GM12864 (cell line): Measurements from ENCODE around the gene MAGI2.

Source experiments
- DNase-seq: peaks from one replicate; pipeline ENCODE4 v3.0.0-alpha.2; 2011; ENCODE audit warnings: low read depth
- H3K4me3 ChIP-seq: 2 replicates; pipeline ENCODE4 v1.5.1; 2011; ENCODE audit warnings: mild to moderate bottlenecking, low read depth, low read length, control low read depth
- TF ChIP-seq, protein P1 (sequence below): IDR thresholded peaks from 2 replicates; pipeline ENCODE4 v1.5.1; 2011; ENCODE audit warnings: low read depth, mild to moderate bottlenecking, moderate library complexity, low read length, control low read depth, inconsistent platforms; ENCODE audit errors: missing control alignments

MAGI2 gene

DNA sequence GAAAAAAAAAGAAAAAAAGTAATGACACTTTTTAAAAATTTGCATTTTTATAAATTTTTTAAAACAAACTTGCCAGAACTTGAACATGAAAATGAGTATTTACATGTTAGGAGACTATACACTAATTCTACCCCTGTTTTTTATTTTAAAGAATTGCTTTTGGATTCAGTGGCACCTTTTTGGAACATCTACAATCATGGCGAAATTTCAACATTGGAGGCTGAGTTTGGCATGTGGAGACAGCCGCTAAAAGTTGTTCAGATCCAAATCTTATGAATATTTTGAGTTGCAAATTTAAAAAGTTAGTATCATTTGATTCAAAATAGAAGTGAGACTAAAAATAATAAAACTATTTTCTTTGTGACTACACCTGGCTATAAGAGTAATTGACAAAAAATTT lies 804.2 kb downstream of the MAGI2 start:
- no peak overlapping the region for H3K4me3 ChIP-seq
- DNase-seq: no peak
- TF ChIP-seq, protein P1, sequence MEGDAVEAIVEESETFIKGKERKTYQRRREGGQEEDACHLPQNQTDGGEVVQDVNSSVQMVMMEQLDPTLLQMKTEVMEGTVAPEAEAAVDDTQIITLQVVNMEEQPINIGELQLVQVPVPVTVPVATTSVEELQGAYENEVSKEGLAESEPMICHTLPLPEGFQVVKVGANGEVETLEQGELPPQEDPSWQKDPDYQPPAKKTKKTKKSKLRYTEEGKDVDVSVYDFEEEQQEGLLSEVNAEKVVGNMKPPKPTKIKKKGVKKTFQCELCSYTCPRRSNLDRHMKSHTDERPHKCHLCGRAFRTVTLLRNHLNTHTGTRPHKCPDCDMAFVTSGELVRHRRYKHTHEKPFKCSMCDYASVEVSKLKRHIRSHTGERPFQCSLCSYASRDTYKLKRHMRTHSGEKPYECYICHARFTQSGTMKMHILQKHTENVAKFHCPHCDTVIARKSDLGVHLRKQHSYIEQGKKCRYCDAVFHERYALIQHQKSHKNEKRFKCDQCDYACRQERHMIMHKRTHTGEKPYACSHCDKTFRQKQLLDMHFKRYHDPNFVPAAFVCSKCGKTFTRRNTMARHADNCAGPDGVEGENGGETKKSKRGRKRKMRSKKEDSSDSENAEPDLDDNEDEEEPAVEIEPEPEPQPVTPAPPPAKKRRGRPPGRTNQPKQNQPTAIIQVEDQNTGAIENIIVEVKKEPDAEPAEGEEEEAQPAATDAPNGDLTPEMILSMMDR: no peak

- H3K4me3 ChIP-seq: no peak overlapping the region
- TF ChIP-seq, protein P1: no peak
- no peak for DNase-seq
Observed at GRCh38 chr7:78642751-78643150, 810.7 kb downstream of the MAGI2 start.

GRCh38 chr7:78638364-78638763 lies 815.1 kb downstream of the MAGI2 start:
- H3K4me3 ChIP-seq: no peak overlapping the region
- DNase-seq: no peak
- TF ChIP-seq, protein P1: no peak

GRCh38 chr7:78636727-78637126 lies 816.7 kb downstream of the MAGI2 start:
- no peak for DNase-seq
- TF ChIP-seq, protein P1: no peak

DNA sequence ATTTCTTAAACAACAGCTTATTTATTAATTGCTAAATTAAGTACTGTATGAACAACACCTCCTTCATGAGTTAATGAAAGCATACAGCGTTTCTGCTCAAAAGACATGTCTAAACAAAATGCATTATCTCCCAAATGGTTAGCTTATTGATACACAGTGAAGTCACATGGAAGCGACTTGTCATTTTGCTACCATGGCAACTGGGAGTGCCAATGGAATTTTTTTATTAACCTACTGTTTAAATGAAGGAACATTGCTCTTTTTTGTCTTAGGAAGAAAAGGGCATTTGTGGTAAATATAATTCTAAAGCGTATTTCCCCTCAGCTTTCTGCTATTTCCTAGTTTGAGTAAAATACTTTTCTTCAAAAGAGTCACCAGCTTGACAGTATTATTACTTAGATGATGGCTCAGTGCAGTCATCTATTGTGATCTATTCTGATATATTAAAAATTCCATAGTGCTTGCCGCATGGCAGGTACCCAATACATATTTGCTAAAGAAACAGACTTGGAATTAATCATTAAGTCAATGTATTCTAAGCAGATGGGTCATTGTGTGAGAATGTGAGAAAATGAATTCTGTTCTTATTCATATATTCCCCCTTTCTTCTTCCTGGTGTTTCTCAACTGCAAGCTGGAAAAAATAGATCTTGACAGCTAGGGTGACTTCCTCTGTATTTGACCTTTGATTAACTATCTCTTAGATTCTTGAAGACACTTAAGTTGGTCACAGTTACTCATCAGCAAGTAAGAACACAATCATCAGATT lies 818.3 kb downstream of the MAGI2 start:
- TF ChIP-seq, protein P1: no peak
- no peak for DNase-seq
- no peak overlapping the region for H3K4me3 ChIP-seq

More at GRCh38 chr7:78636727-78637126, 816.7 kb downstream of the MAGI2 start:
- H3K4me3 ChIP-seq: no peak overlapping the region

- no peak for DNase-seq
- TF ChIP-seq, protein P1: no peak
Observed at GRCh38 chr7:78634093-78634492, 819.4 kb downstream of the MAGI2 start.

DNA sequence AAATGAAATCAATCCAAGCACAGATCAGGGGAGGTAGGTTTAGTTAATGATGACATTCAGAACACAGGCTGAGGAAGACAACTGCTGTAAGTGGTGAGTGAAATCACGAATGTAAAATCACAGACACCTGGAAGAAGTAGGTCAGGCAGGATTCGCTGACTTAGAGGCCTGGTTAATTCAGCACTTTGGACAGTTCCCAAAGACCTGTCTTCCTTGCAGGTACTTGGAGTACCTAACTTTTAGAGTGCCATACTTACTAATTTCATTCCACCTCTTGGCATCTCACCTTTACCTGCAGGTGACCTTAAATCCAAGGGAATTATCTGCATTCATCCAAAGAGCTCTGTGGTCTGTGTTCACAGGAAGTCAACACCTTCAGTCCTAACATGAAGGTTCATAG lies 832.5 kb downstream of the MAGI2 start:
- TF ChIP-seq, protein P1: no peak
- no peak overlapping the region for H3K4me3 ChIP-seq
- no peak for DNase-seq

More at GRCh38 chr7:78634093-78634492, 819.4 kb downstream of the MAGI2 start:
- no peak overlapping the region for H3K4me3 ChIP-seq
